ENCODE measurements around the gene CBLC.

The CBLC gene

DNA sequence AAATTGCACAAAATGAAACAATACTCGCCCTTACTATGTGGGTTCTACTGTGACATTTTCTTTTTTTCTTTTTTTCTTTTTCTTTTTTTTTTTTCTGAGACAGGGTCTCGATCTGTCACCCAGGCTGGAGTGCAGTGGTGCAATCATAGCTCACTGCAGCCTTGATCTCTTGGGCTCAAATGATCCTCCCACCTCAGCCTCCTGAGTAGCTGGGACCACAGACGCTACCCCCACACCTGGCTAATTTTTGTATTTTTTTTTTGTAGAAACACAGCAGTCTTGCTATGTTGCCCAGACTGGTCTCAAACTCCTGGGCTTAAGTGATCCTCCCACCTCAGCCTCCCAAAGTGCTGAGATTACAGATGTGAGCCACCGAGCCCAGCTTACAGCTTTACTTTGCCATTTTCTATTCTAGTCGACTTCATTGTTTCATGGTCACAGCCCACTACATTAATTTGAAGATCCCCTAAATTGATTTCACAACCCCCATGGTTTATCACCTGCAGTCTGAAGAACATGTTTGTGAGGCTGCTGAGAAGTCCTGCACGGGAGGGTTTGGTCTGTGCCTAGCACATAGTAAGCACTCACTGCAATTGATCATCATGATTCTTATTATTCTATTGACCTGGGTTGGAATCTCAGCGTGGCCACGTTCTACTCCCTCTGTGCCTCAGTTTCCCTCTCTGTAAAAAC lies 25.4 kb upstream of the CBLC start:
- peak overlapping the region; percentile 93 for H3K4me3 ChIP-seq (replicated peaks; ENCODE audit: low read depth, low read length)
- TF ChIP-seq, protein P1, sequence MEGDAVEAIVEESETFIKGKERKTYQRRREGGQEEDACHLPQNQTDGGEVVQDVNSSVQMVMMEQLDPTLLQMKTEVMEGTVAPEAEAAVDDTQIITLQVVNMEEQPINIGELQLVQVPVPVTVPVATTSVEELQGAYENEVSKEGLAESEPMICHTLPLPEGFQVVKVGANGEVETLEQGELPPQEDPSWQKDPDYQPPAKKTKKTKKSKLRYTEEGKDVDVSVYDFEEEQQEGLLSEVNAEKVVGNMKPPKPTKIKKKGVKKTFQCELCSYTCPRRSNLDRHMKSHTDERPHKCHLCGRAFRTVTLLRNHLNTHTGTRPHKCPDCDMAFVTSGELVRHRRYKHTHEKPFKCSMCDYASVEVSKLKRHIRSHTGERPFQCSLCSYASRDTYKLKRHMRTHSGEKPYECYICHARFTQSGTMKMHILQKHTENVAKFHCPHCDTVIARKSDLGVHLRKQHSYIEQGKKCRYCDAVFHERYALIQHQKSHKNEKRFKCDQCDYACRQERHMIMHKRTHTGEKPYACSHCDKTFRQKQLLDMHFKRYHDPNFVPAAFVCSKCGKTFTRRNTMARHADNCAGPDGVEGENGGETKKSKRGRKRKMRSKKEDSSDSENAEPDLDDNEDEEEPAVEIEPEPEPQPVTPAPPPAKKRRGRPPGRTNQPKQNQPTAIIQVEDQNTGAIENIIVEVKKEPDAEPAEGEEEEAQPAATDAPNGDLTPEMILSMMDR (IDR thresholded peaks at IDR 0.05; ENCODE audit: low read length, missing control alignments), result no peak
- DNase-seq (ENCODE audit: low read depth), result no peak

DNA sequence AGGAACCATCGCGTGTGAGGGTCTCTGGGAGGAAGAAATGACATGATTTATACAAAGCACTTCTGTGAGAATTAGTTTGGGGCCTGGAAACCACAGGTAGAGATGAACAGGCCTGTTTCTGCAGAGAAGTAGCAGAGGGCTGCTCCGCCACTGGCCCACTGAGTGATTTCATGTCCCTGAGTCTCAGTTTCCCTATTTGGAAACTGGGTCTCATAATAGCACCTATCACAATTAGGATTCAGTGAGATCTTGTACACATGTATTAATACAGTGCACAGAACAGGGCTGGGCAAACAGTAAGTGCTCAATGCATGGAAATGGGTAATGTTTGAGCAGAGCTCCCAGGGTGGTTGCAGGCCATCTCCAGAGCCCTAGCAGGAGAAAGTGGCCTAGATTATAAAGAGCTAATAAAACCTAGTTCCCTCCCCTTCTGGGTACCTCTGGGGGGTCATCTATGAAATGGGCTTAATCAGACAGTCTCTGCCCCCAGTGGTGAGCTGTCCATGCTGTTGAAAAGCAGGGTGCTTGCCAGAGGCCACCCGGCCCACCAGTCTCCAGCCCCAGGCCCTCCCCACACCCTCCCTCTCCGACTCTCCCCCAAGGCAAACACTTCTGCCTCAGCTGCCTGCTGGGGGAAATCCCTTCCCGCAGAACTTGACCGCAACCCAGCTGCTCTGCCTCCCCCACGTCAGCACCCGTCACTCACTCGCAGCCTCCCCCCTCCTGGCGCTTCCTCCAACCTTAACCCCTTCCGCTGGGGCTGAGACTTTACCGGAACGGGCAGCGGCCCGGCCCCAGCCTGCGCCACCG lies 24.7 kb upstream of the CBLC start:
- peak overlapping the region; percentile 93 for H3K4me3 ChIP-seq (replicated peaks; ENCODE audit: low read depth, low read length)
- peak; percentile 99 for DNase-seq (ENCODE audit: low read depth)
- TF ChIP-seq, protein P1 (IDR thresholded peaks at IDR 0.05; ENCODE audit: low read length, missing control alignments), result no peak

DNA sequence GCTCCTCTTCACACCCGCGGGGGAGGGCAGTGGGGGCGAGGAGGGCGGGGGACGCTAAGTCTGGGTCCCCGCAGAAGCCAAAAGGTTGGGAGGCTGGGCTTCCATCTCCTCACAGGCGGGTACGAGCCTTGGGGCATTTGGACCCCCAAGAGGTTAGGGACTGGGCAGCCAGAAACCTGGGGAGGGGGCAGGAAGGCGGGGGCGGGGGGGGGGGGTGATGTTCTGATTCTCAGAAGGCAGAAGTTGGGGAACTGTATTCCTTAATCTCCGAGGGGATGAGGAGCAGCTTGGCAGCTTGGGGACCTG lies 24.1 kb upstream of the CBLC start:
- peak overlapping the region; percentile 93 for H3K4me3 ChIP-seq (replicated peaks; ENCODE audit: low read depth, low read length)
- no peak for DNase-seq (ENCODE audit: low read depth)
- TF ChIP-seq, protein P1 (IDR thresholded peaks at IDR 0.05; ENCODE audit: low read length, missing control alignments), result no peak

DNA sequence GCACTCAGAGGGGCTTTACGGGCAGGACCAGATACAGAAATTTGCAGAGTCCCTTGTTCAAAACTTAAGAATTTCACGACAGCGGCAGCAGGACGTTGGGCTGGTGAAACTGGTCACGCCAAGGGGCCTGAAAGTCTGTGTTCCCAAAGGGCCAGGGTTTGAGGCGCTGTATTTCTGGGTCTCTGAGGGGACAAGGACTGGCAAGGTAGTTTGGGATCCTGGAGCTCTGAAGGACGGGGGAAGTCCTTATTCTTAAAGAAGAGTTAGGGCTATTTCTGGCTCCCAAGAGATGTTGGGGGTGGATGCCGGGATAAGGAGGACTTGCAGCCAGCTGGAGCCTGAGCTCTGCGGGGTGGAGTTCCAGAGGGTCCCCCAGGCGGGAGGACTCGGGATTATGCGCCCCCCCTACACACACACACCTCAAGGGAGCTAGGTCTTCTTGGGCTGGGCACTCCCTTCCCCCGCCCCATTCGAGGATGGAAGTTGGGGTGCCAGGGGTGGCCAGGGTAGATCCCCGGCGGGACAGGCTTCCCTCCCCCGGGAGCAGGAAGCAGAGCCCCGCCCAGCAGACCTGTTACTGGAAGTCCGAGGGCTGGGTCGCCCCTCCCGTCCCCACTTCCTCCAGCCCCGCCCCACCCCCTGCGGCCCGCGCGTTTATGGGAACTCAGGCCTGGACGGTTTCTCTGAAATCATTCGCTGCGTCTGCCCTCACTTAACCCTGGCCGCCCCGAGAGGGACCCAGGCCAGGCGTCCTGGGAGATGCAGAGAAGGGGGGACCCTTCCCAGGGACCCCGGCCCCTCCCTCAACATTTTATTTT lies 23.5 kb upstream of the CBLC start:
- TF ChIP-seq, protein P1 (IDR thresholded peaks at IDR 0.05; ENCODE audit: low read length, missing control alignments), result no peak
- peak; percentile 90 for DNase-seq (ENCODE audit: low read depth)
- peak overlapping the region; percentile 93 for H3K4me3 ChIP-seq (replicated peaks; ENCODE audit: low read depth, low read length)

DNA sequence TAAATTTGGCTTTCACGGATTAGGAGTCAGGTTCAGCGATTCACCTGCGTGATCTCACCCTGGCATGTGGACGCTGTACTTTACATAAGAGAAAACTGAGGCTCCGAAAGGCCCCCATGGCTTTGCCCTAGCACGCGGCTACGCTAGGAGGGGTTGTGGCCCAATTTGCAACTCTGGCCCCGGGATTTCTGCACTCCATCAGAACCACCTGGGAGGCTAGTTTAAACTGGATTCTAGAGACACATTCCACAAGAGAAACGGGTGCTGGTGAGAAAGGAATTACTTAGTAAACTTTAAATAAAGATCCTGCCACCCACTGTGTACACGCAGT lies 23.0 kb upstream of the CBLC start:
- peak overlapping the region; percentile 93 for H3K4me3 ChIP-seq (replicated peaks; ENCODE audit: low read depth, low read length)
- no peak for DNase-seq (ENCODE audit: low read depth)
- TF ChIP-seq, protein P1 (IDR thresholded peaks at IDR 0.05; ENCODE audit: low read length, missing control alignments), result no peak

DNA sequence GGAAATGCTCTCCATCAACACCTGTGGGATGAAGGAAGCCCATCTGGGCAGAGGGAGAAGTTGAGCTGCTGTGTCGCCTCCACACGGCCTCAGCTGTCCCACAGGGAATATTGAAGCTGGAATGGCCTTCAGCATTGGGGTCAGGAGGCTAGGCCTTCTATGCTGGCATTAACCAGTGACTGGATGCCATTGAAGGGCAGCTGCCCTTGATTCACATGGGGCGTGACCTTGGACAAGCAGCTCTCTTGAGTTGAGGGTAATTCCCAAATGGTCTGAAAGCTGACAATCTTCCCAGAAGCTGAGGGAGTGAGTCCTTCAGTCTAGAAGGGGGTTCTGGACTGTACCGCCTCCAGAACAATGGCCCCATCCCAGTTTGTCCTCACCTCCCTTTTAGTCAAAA lies 22.5 kb upstream of the CBLC start:
- no peak for DNase-seq (ENCODE audit: low read depth)
- H3K4me3 ChIP-seq (replicated peaks; ENCODE audit: low read depth, low read length), result no peak overlapping the region
- TF ChIP-seq, protein P1 (IDR thresholded peaks at IDR 0.05; ENCODE audit: low read length, missing control alignments), result no peak
